Measurements from ENCODE around the gene BFSP1.

DNA sequence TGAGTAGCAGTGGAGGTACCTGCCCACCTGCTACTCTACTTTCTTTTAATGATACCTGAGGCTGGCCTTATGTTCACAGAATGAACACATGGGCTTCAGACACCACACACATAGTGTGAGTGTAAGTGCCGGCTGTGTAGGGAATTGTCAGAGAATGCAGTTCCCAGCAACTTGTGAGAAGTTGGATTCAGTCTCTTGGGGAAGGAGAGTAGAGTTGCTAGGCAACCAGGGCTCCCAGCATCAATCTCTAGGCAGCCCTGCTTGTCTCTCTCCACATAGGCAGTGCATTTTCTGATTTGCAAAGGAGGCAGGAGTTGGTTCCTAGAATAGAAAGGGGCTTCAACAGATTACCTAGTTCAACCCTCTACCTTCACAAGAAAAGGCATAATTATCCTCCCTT, 74.1 kb downstream of the BFSP1 start:
- TF ChIP-seq, protein P1, sequence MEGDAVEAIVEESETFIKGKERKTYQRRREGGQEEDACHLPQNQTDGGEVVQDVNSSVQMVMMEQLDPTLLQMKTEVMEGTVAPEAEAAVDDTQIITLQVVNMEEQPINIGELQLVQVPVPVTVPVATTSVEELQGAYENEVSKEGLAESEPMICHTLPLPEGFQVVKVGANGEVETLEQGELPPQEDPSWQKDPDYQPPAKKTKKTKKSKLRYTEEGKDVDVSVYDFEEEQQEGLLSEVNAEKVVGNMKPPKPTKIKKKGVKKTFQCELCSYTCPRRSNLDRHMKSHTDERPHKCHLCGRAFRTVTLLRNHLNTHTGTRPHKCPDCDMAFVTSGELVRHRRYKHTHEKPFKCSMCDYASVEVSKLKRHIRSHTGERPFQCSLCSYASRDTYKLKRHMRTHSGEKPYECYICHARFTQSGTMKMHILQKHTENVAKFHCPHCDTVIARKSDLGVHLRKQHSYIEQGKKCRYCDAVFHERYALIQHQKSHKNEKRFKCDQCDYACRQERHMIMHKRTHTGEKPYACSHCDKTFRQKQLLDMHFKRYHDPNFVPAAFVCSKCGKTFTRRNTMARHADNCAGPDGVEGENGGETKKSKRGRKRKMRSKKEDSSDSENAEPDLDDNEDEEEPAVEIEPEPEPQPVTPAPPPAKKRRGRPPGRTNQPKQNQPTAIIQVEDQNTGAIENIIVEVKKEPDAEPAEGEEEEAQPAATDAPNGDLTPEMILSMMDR (IDR thresholded peaks at IDR 0.05), result no peak
- TF ChIP-seq POLR2A (IDR thresholded peaks at IDR 0.05), result no peak
